Endothelial cell of umbilical vein (primary cell): ENCODE data around the gene UBASH3B.

Experiments
- CTCF ChIP-seq, 2 donors: IDR thresholded peaks; 1 replicate in 1 of 2; 2 replicates in 1 of 2; pipeline ENCODE4 v1.5.1; 2011; ENCODE audit warnings: low read length in 2 of 2, mild to moderate bottlenecking in 2 of 2, moderate library complexity in 2 of 2, control low read depth in 1 of 2, inconsistent platforms in 1 of 2, low read depth in 1 of 2; ENCODE audit not compliant: insufficient read depth in 1 of 2; ENCODE audit errors: extremely low read depth in 1 of 2
- EZH2 ChIP-seq: IDR thresholded peaks from 2 replicates; pipeline ENCODE4 v1.6.1; 2012; ENCODE audit warnings: borderline replicate concordance, low read depth, mild to moderate bottlenecking, moderate library complexity, low read length, inconsistent platforms; ENCODE audit not compliant: severe bottlenecking
- FOS ChIP-seq: IDR thresholded peaks from 2 replicates; pipeline ENCODE4 v1.6.1; 2011; ENCODE audit warnings: mild to moderate bottlenecking, low read length, moderate library complexity, borderline replicate concordance; ENCODE audit not compliant: insufficient read depth
- GATA2 ChIP-seq: IDR thresholded peaks from 2 replicates; pipeline ENCODE4 v1.7.0; 2011; ENCODE audit warnings: low read depth, mild to moderate bottlenecking, moderate library complexity, mixed read lengths, low read length; ENCODE audit not compliant: insufficient read length, insufficient read depth
- MYC ChIP-seq: IDR thresholded peaks from one replicate; pipeline ENCODE4 v1.6.1; 2011; ENCODE audit warnings: mild to moderate bottlenecking, low read depth, low read length
- POLR2A ChIP-seq: IDR thresholded peaks from 2 replicates; pipeline ENCODE4 v1.6.1; 2012; ENCODE audit warnings: low read depth, mild to moderate bottlenecking, control low read depth, low read length
- POLR2AphosphoS5 ChIP-seq: IDR thresholded peaks from 2 replicates; pipeline ENCODE4 v1.6.1; 2012; ENCODE audit warnings: low read depth, mild to moderate bottlenecking, control low read depth, low read length, moderate library complexity; ENCODE audit not compliant: insufficient read depth

GRCh38 chr11:122746050-122746478, 90.5 kb downstream of the UBASH3B start:
- TF ChIP-seq POLR2A, result no peak
- TF ChIP-seq CTCF (IDR thresholded peaks at IDR 0.05; ENCODE audit: extremely low read depth in 1 of 2, insufficient read depth in 1 of 2, low read depth in 1 of 2, low read length in 2 of 2), result no peak
- TF ChIP-seq POLR2AphosphoS5, result no peak
- TF ChIP-seq MYC, result no peak
- no peak for TF ChIP-seq EZH2
- no peak for TF ChIP-seq FOS
- TF ChIP-seq GATA2, result no peak
